GM18508 (cell line): ENCODE data around the gene NDRG3.

Source experiments
- ATAC-seq: cut with Tn5 transposase; IDR thresholded peaks from one replicate; pipeline ENCODE4 v1.9.1; 2021; ENCODE audit warnings: moderate number of reproducible peaks; ENCODE audit not compliant: insufficient read depth, unreplicated experiment

NDRG3 gene

GRCh38 chr20:36768768-36769430 lies 23.0 kb upstream of the NDRG3 start:
- ATAC-seq: no peak

DNA sequence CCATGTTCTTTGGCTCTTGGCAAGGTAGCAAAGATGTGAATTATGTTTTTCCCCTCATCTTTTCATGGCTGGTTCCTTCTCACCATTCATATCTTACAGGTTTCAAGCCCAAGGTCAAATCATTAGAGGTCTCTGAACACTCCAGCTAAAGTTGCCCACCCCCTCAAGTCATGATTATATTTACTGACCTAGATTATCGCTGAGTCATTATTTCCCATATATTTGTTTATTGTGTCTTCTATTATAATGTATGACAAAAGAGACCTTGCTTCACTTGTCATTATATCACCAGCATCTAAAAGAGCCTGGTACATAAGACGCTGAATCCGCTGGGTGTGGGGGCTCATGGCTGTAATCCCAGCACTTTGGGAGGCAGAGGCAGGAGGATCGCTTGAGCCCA lies 15.2 kb upstream of the NDRG3 start:
- ATAC-seq: no peak

DNA sequence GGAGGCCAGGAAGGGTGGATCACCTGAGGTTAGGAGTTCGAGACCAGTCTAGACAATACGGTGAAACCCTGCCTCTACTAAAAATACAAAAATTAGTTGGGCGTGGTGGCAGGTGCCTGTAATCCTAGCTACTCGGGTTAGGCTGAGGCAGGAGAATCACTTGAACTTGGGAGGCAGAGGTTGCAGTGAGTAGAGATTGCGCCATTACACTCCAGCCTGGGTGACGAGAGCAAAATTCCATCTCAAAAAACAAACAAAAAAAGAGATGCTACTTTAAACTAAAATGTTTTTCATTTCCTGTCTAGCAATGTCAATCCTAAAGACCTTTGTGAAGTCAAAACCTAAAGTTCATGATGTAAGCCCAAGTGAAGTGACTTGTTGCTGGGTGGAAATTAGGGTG lies 14.8 kb upstream of the NDRG3 start:
- no peak for ATAC-seq

GRCh38 chr20:36758276-36758675 lies 12.4 kb upstream of the NDRG3 start:
- ATAC-seq: no peak

- no peak for ATAC-seq
Measured at GRCh38 chr20:36756496-36756895, 10.6 kb upstream of the NDRG3 start.

DNA sequence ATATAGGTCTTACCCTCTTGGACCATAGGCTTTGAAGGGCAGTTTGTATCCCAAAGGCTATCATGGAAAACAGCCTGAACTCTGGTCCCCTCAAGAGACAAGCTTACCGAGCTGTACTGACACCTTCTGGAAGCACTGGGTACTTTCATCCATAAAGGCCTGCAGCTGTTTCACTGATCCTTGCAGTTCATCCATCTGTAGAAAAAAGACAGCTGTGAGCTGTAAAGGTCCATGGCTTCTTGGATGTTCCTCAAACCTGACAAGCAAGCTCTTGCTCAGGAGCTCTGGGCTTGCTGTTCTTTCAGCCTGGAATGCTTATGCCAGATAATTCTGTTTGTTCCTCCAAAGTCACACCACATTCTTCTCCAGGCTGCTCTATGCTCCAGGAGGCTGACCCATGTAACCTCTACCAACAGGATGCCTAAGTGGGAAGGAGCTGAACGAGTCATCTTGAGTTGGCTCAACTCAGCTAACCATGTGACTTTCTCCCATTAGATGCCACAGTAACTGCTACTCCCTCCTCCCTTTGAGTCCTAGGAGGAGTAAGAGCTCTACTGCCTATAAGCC lies 8.8 kb upstream of the NDRG3 start:
- no peak for ATAC-seq

DNA sequence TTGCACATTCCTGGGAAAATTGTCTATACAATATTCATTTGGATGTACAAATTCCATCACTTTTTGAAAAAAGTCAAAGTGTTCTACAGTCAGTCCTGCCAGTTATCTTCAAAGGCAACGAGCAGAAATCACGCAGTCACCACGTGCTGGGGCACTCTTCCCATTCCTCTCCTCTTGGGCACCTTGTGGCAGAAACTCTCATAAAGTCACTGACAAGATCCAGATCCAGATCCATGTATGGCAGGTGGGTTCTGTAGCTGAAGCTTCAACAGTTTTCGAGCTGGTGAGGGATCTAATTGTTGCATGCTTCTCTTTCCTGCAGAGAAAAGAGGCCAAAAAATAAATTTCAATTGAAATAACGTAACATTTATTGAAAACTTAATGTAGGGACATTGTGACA lies 6.7 kb upstream of the NDRG3 start:
- no peak for ATAC-seq

GRCh38 chr20:36745234-36745926 lies 510 bp downstream of the NDRG3 start:
- ATAC-seq: no peak

DNA sequence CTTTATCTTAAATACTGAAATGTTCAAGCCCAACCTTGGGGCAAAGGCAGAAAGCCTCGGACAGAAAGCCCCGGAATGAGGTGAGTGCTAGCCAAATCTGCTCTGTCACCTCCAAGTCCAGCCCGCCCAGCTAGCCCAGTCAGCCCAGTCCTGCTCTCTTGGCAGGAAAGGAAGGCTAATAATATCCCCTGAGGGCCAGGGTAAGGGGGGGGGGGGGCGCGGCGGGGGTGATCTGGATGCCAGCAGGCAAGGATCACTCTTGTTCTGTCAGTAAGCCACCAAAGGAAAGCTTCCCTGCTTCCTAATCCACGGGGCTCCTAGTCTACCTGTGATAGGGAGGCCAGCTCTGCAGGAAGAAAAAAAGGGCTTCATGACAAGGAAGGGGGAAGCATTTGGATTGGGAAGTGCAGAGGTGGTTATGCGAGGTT lies 1.1 kb downstream of the NDRG3 start:
- no peak for ATAC-seq

GRCh38 chr20:36744243-36744642 lies 1.6 kb downstream of the NDRG3 start:
- no peak for ATAC-seq

DNA sequence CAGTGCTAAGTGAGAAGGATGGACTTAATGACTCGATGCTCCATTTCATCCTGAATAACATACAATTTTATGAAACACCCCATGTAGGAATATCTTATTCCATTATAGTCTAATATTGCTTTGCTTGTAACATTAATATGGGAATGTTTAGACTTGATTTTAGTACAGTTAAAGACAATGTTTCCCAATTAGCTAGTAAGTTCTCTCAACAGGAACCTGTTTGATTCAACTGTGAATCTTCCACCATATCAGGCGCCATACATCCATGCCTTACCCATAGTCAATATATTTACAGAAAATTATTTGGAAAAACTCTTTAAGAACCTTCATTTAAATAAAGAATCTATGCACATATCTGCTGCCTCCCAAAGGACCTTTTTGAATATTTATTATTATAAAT lies 3.3 kb downstream of the NDRG3 start:
- no peak for ATAC-seq

DNA sequence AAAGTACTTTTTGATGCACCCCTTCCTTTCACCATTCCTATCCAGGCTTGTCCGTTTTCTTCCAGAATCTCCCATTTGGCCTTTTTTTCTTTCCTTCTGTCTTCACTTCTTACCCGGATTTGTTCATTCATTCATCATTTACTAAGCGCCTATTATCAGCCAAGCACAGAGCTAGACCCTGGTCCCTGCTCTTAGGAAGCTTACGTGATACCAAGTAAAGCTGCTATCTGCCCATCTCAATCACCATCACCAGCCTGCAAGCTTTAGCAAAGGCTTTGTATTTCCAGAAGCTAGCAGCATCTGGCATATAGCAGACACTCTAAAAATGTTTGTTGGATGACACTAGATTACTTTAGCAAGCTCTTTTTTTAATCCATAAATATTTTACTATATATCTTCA lies 4.8 kb downstream of the NDRG3 start:
- ATAC-seq: no peak

DNA sequence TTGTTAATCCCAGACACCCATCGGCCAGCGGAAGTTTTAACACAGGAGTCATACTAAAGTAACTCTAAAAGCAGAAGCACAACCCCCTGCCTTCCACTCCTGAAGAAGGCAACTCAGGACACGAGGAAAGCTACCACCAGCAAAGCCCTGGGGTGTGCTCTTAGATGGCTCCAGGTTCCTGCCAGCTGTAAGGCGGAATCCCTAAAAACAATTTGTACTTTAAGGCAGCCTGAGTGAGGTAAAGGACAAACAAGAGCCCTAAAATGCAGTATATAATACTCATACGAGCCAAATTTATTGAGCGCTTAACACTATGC lies 8.7 kb downstream of the NDRG3 start:
- ATAC-seq: no peak

- ATAC-seq: no peak
Measured at GRCh38 chr20:36736451-36737182, 9.3 kb downstream of the NDRG3 start.

DNA sequence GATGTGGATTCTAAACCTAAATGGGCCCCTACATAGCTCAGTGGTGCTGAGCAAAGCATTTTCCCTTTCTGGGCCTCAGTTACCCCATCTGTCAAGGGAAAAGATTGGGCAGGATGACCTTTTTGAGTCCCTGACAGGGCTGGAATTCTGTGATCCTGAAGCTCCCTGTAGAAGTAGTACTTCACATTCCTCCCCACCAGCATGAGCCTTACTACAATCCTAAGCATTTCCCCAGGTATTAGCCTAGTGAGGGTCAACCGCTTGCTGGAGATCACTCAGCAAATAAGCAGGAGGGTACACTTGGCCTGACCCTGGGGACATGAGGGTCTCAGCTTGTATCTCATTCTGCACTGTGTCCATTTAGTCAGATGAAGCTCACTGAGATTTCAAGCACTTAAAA lies 13.4 kb downstream of the NDRG3 start:
- no peak for ATAC-seq

- ATAC-seq: no peak
Measured at GRCh38 chr20:36728986-36729385, 16.9 kb downstream of the NDRG3 start.

GRCh38 chr20:36726168-36726567 lies 19.7 kb downstream of the NDRG3 start:
- no peak for ATAC-seq

- ATAC-seq: no peak
Measured at GRCh38 chr20:36720510-36720909, 25.4 kb downstream of the NDRG3 start.

DNA sequence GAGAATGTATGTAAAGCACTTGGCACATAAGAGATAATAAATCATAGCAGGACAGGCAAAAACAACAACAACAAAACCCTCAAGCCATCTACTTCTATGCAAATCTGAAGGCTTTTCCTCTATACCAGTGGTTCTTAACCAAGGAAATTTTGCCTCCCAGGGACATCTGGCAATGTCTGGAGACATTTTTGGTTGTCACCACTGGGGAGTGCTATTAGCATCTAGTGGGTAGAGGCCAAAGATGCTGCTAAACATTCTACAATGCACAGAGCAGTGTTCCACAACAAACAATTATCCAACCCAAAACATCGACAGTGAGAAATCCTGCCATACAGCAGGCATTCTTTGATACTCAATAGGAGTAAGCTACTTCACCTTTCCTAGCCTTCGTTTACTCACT lies 28.2 kb downstream of the NDRG3 start:
- ATAC-seq: no peak

- ATAC-seq: no peak
Measured at GRCh38 chr20:36717021-36717420, 28.9 kb downstream of the NDRG3 start.

GRCh38 chr20:36712775-36713174 lies 33.1 kb downstream of the NDRG3 start:
- no peak for ATAC-seq
